RWPE2 (cell line): ENCODE measurements around the gene BRD7.

Experiments
- ATAC-seq: fragments of 200-7000 bp; cut with Tn5 transposase; 3 replicates; pipeline ENCODE4 v1.9.1; 2021; ENCODE audit warnings: low read depth
- DNase-seq: peaks from one replicate; pipeline ENCODE4 v3.0.0-alpha.2; 2020; ENCODE audit warnings: low spot score
- H3K27ac ChIP-seq: fragments of 450-650 bp; 2 replicates; pipeline ENCODE4 v1.5.1; 2017; ENCODE audit warnings: mild to moderate bottlenecking; ENCODE audit not compliant: poor library complexity, severe bottlenecking
- H3K27me3 ChIP-seq: fragments of 250-450 bp; sonication (Bioruptor Pico); 2 replicates; pipeline ENCODE4 v1.5.1; 2021; ENCODE audit warnings: mild to moderate bottlenecking, moderate library complexity; ENCODE audit not compliant: insufficient read depth, poor library complexity, severe bottlenecking
- H3K36me3 ChIP-seq: fragments of 250-450 bp; sonication (Bioruptor Pico); 2 replicates; pipeline ENCODE4 v1.5.1; 2020; ENCODE audit warnings: low read depth, mild to moderate bottlenecking, moderate library complexity
- H3K4me1 ChIP-seq: fragments of 250-450 bp; sonication (Bioruptor Pico); 2 replicates; pipeline ENCODE4 v1.5.1; 2021; ENCODE audit warnings: mild to moderate bottlenecking, moderate library complexity; ENCODE audit not compliant: insufficient read depth, poor library complexity, severe bottlenecking
- H3K4me3 ChIP-seq: fragments of 250-450 bp; sonication (Bioruptor Pico); 2 replicates; pipeline ENCODE4 v1.5.1; 2021; ENCODE audit warnings: mild to moderate bottlenecking, moderate library complexity; ENCODE audit not compliant: severe bottlenecking
- H3K9me3 ChIP-seq: fragments of 250-450 bp; sonication (Bioruptor Pico); 2 replicates; pipeline ENCODE4 v1.5.1; 2021; ENCODE audit warnings: mild to moderate bottlenecking, moderate library complexity; ENCODE audit not compliant: severe bottlenecking
- TF ChIP-seq, protein P1 (sequence below): fragments of 450-650 bp; IDR thresholded peaks from one replicate; pipeline ENCODE4 v1.5.1; 2017; ENCODE audit warnings: mild to moderate bottlenecking, moderate library complexity; ENCODE audit not compliant: poor library complexity, severe bottlenecking

The BRD7 gene

DNA sequence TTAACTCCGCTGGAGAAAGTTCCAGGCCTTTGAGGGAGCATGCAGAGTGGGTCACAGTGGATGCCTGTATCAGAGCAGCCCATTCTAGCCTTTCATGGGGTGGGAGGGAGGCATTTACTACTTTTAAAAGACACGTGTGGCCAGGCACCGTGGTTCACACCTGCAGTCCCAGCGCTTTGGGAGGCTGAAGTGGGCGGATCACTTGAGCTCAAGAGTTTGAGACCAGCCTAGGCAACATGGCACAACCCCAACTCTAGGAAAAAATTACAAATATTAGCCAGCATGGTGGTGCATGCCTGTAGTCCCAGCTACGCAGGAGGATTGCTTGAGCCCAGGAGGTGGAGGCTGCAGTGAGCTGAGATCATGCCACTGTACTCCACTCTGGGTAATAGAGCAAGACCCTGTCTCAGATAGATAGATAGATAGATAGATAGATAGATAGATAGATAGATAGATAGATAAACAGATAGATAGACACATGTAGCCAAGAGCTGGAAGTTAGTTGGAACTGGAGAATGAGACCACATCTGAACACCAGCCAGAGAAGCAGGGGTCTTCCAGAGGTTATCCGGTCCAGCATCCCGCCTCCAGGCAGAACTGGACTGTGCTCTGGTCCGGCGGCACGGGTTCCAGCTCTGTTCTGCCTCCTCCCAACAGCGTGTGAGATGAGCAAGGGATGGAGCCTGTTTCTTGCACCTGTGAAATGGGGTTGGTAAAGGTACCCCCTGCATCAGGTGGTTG lies 98.8 kb downstream of the BRD7 start:
- peaks cover 12% of the 10 kb centered on the region for H3K4me1 ChIP-seq
- TF ChIP-seq, protein P1, sequence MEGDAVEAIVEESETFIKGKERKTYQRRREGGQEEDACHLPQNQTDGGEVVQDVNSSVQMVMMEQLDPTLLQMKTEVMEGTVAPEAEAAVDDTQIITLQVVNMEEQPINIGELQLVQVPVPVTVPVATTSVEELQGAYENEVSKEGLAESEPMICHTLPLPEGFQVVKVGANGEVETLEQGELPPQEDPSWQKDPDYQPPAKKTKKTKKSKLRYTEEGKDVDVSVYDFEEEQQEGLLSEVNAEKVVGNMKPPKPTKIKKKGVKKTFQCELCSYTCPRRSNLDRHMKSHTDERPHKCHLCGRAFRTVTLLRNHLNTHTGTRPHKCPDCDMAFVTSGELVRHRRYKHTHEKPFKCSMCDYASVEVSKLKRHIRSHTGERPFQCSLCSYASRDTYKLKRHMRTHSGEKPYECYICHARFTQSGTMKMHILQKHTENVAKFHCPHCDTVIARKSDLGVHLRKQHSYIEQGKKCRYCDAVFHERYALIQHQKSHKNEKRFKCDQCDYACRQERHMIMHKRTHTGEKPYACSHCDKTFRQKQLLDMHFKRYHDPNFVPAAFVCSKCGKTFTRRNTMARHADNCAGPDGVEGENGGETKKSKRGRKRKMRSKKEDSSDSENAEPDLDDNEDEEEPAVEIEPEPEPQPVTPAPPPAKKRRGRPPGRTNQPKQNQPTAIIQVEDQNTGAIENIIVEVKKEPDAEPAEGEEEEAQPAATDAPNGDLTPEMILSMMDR = no peak
- DNase-seq = peak; percentile 34
- ATAC-seq = no peak
- no peak overlapping the region for H3K27ac ChIP-seq
- H3K27me3 ChIP-seq = no peaks in the 10 kb centered on the region
- H3K4me3 ChIP-seq = no peak overlapping the region
- no peaks in the 10 kb centered on the region for H3K9me3 ChIP-seq
- no peaks in the 10 kb centered on the region for H3K36me3 ChIP-seq

DNA sequence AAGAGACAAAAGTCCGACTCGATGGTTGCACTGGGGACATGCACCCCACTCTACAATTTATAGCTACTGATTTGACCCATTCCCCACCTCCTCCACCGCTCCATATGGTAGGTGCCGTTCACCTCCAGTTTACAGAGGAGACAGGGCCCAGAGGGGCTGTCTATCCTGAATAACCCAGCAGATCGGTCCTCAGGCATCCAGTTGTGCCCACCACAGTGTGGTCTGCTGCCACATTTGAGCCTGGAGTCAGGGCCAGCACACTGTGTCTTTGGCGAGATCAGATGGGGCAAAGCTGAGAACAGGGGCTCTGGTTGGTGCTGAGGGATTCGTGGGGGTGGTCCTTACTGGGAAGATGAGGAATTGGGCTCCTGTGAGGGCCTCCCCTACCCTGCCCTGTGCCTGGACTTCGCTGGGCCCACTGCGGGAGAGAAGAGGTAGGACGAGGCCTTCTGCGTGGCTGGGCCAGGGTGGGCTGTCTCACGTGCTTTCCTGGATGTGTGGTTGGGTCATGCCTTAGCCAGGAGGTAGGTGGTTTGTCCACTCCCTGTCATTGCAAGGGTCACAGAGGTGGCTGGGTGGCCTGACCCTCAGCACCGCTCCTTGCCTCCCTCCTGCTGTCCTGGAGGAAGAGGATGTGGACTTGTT lies 99.6 kb downstream of the BRD7 start:
- ATAC-seq = no peak
- H3K27ac ChIP-seq = no peak overlapping the region
- H3K36me3 ChIP-seq = no peaks in the 10 kb centered on the region
- H3K4me1 ChIP-seq = peaks cover 12% of the 10 kb centered on the region
- H3K9me3 ChIP-seq = no peaks in the 10 kb centered on the region
- no peaks in the 10 kb centered on the region for H3K27me3 ChIP-seq
- DNase-seq = peak; percentile 60
- no peak overlapping the region for H3K4me3 ChIP-seq
- TF ChIP-seq, protein P1 = no peak

DNA sequence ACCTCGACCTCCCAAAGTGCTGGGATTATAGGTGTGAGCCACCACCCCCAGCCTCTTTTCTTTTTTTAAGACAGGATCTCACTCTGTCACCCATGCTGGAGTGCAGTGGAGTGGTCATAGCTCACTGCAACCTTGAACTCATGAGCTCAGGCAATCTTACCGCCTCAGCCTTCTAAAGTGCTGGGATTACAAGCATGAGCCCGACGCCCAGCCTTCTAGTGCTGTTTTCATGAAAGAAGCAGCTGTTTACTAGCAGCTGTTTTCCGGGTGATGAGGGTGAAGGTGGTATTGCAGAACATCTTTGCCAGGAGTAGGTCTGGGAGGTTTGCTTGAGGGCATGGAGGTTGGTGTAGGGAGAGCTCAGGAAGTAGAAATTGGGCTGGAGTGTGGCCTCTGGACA lies 100.4 kb downstream of the BRD7 start:
- Histone ChIP-seq H3K4me1 (peaks cover 12% of the 10 kb centered on the region), H3K27ac (no peak overlapping the region), H3K9me3 (no peaks in the 10 kb centered on the region), H3K4me3 (no peak overlapping the region), H3K27me3 (no peaks in the 10 kb centered on the region), H3K36me3 (no peaks in the 10 kb centered on the region)
- TF ChIP-seq, protein P1 = no peak
- DNase-seq (peak; percentile 19), ATAC-seq (no peak)

DNA sequence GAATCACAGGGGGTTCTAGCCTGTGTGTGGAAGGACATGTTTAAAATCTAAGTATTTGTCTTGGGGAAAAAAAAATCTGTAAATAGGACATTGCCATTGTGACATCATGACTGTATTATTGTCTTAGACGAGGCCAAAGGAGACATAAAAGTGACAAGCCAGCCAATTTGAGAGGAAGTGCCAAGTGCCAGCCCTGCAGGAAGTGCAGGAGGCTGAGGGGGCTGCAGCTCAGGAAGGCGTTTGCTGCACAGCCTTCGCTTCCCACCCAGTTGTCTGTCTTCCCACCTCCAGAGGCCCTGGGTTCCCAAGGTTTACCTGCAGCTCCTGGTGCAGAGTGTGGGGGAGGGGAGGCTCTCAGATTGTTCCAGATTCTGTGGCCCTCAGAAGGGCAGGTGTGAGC lies 101.1 kb downstream of the BRD7 start:
- ATAC-seq (no peak), DNase-seq (peak; percentile 29)
- peaks cover 12% of the 10 kb centered on the region for H3K4me1 ChIP-seq
- H3K36me3 ChIP-seq = no peaks in the 10 kb centered on the region
- no peaks in the 10 kb centered on the region for H3K27me3 ChIP-seq
- H3K4me3 ChIP-seq = no peak overlapping the region
- no peaks in the 10 kb centered on the region for H3K9me3 ChIP-seq
- TF ChIP-seq, protein P1 = no peak
- no peak overlapping the region for H3K27ac ChIP-seq

DNA sequence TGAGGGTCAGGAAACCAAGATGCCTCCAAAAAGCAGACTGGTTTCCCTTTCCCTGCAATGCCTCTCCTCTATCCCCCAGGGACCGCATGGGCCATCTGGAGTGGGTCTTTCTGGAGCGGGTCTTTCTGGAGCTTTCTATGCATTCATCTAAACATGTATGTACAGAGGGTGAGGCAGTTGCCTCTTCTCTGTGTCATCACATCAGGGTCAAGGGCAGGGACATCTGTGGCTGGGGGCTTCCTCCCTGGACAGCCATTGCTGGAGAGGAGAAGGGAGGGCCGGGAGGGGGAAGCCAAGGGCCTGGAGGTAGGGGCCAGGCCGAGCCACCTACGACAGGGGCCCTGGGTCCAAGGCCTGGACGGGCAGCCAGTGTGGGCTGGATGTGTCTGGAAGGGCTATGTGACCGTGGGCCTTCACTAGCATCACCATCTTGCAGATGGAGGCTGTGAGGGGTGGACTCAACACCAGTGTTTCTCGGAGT lies 101.6 kb downstream of the BRD7 start:
- Histone ChIP-seq H3K4me1 (peaks cover 12% of the 10 kb centered on the region), H3K4me3 (no peak overlapping the region), H3K9me3 (no peaks in the 10 kb centered on the region), H3K27me3 (no peaks in the 10 kb centered on the region), H3K36me3 (no peaks in the 10 kb centered on the region), H3K27ac (peak overlapping the region; percentile 32)
- DNase-seq (peak; percentile 59), ATAC-seq (no peak)
- TF ChIP-seq, protein P1 = no peak
